HG03097 (cell line): ENCODE measurements around the gene HOXD11.

Experiments used
- ATAC-seq: cut with Tn5 transposase; IDR thresholded peaks from one replicate; pipeline ENCODE4 v1.9.1; 2021; ENCODE audit not compliant: unreplicated experiment, low FRiP score

HOXD11 gene

DNA sequence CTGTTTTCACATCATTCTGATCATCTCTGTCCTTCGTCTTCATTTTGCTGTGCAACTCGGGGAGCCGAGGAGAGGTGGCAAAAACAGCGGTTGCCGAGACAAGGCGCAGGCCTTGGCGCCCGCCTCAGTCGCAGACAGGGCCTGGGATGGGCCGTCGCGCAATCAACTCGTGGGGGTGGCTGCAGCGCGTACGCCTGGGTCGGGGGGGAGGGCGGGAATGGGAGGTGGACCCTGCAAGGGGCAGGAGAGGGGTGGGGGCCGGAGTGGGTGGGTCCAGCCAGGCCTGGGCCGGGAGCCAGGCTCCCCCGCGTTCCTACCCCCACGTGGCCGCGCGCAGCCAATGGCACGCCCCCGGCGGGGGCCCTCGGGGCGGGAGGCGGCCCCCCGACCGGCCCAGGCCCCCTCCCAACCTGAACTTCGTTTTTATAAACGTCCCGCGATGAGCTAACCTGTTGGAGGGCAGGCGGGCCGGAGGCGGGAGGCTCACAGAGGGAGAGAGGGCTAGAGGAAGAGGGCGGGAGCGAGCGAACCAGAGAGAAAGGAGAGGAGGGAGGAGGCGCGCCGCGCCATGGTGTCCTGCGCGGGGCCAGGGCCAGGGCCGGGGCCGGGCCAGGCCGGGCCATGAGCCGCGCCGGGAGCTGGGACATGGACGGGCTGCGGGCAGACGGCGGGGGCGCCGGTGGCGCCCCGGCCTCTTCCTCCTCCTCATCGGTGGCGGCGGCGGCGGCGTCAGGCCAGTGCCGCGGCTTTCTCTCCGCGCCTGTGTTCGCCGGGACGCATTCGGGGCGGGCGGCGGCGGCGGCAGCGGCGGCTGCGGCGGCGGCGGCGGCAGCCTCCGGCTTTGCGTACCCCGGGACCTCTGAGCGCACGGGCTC, 14.6 kb upstream of the HOXD11 start, which contains the start of gene HOXD13:
TSS of gene HOXD13 (plus strand) at position 452 of the 875 bp plus-strand sequence. CDS start at position 622, 170 bp downstream.
- no peak for ATAC-seq

DNA sequence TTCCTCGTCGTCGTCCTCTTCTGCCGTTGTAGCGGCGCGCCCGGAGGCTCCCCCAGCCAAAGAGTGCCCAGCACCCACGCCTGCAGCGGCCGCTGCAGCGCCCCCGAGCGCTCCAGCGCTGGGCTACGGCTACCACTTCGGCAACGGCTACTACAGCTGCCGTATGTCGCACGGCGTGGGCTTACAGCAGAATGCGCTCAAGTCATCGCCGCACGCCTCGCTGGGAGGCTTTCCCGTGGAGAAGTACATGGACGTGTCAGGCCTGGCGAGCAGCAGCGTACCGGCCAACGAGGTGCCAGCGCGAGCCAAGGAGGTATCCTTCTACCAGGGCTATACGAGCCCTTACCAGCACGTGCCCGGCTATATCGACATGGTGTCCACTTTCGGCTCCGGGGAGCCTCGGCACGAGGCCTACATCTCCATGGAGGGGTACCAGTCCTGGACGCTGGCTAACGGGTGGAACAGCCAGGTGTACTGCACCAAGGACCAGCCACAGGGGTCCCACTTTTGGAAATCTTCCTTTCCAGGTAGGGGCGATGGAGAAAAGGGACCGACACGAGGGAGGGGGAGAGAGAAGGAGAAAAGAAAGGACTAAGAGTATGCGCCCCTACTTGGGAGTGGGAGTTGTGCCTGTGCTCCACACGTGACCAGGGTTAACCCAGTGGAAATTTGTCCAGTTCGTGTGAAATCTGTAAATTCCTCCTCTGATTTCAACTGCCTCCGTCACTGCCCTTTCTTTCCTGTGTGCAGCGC, 13.8 kb upstream of the HOXD11 start:
- no peak for ATAC-seq

DNA sequence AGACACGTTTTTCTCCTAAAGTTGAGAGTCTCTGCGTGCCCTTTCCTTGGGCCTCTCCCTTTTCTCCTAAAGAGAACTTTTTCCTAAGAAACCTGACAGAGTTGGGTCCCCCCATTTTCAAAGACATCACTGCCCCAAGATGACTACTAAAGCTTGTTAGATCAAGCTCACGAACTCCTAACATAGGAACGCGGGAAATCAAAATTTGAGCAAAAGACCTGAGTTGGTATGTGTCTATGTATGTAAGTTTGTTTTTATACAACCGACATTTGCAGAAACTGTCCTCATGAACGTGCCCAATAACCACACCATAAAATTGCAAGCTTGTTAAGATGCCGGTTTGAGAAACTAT, 13.2 kb upstream of the HOXD11 start:
- no peak for ATAC-seq

DNA sequence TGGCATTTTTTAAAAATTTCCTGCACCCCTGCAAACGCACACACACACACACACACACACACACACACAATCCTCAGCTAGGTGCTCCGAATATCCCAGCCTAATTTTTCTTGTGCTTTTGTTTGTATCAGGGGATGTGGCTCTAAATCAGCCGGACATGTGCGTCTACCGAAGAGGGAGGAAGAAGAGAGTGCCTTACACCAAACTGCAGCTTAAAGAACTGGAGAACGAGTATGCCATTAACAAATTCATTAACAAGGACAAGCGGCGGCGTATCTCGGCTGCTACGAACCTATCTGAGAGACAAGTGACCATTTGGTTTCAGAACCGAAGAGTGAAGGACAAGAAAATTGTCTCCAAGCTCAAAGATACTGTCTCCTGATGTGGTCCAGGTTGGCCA, 12.7 kb upstream of the HOXD11 start:
- no peak for ATAC-seq

DNA sequence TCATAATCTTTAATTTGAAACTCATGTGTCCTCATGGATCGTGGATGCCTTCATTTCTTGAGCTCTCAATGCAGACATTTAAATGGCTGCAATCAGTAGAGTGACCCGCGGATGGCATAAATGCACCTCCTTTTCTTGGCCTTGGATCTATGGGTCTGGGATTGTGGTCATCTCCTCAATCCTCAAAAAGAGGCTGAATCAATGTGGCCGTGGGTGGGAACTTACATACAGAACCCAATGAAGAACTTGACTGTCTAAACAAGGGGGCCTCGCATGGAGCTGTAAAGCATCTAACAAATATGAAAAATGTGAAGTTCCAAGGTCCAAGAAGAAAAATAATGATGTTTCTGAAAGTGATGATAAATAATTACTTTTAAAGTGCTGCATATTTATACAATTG, 11.7 kb upstream of the HOXD11 start:
- no peak for ATAC-seq

DNA sequence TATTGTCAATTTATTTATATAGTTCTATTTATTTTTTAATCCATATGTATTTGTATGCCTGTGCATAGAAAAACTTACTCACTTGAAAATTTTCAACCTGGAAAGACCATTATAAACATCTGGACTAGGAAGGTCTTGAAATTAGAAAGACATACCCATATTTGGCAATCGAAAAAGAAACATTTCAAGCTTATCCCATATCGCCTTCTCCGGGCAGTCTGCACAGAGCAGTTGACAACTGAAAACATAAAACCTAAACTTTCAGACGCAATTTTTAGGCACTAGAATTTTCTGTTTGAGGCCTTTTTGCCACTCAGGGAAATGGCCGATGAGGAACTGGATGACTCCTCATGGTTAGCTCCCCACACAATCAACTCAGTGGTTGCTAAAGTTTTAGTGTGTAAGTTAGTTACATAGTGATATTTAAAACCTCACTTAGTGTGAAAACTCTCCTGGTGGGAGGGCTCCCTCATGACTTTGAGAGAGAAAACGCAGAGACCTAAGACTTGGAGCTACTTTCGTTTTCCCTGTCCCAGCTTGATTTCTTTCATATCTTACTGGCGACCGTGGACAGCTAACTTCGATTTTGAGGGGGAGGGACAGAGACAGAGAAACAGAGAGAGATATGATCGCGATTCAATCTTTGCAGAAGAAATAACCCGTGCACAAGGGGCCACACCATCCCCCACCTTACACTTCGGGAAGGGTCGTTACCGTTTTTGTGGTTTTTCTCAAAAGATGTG, 10.7 kb upstream of the HOXD11 start:
- ATAC-seq, result no peak

DNA sequence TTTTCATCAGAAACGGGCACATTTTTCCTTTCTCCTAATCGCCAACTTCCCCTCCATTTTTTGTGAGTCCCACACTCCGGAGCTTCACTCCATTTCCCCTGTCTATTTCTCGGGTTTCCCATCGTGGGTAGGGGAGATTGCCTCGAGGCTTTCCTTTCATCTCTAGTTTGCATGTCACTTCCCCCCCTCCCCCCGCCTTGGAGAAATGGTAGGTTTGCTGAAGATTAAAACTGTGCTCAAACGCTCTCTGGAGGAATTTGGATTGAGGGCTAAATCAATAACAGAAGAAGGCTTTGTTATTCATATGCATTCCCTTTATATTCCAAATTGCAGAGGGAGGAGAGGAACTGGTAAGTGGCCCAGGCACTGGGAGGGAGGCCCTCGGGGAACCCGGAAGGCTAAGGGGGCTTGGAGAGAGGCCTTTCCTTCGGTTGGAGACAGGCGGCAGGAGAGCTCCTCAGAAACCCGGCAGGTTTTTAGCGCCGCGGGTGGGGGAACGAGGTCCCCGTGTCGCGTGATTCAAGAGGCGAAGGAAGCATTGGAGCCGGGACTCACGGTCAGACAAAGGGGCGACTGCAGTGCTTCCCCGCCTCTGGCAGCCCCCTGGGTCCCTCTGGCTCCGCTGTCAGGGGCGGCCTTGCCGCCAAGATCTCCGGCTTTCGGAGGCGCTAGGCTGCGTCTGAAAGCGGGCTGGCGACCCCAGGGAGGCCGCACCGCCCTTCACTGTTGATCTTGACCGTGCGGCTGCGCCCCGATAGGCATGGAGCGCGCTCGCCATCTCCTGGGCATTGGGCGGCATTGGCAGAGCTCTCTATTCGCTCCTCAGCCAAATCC, 9.9 kb upstream of the HOXD11 start:
- ATAC-seq, result peak; percentile 61

DNA sequence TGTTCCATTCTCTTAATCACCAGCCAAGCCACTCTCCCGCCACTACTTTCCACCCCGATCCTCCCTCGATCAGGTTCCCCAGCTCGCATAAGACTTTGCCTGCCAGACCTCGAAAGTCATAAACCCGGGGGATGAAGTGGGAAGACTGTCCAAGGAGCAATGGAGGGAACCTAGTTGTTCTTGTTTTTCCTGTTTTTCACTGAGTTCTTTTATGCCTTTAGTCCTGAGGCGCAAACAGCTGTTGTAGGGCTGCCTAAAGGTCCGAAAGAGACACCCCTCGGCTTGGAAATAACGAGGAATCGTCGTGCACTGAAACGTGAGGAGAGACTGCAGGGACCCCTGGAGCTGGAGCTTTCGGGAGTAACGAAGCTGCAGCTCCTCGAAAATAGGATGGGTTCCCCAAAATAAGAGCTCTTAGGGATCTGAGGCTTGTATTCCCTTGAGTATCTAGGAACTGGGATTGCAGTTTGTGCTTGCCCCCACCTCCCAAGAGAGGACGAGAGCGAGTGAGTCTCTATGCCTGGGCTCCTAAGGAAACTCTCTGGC, 9.2 kb upstream of the HOXD11 start:
- no peak for ATAC-seq

DNA sequence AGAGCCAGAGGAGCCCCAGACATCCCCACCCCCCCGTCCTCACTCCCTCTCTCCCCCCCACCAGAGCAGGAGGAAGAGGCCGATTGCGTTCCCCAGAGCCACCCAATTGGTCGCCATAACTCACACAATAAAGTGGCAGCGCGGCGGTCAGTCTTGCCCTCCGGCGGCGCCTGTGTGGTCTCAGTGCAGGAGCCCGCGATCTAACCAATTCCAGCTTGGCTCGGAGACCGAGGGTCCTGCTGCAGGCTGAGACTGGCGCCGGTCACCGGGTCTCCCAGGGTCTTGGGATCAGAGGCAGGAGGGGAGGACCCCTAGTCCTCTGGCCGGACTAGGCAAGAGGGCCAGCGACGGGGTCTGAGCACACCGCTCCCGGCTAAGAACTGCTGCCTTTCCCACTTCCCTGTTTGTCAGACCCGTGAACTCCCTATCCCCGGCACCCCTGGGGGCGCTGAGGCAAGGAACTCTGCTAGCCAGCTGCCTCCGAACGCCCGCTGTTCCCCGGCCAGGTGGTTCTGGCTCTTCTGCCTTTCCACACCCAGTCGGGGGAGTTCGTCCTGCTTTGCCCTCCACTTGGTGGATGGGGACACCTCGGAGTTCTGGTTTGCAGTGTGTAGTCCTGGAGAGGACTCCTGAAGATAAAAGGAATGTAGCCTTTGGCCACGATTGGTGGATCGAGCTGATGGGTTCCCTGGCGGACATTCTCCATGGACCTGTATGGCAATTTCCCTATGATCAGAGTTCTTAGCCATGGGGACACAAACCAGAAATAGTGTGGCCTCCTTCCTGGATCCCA, 8.5 kb upstream of the HOXD11 start:
- no peak for ATAC-seq

DNA sequence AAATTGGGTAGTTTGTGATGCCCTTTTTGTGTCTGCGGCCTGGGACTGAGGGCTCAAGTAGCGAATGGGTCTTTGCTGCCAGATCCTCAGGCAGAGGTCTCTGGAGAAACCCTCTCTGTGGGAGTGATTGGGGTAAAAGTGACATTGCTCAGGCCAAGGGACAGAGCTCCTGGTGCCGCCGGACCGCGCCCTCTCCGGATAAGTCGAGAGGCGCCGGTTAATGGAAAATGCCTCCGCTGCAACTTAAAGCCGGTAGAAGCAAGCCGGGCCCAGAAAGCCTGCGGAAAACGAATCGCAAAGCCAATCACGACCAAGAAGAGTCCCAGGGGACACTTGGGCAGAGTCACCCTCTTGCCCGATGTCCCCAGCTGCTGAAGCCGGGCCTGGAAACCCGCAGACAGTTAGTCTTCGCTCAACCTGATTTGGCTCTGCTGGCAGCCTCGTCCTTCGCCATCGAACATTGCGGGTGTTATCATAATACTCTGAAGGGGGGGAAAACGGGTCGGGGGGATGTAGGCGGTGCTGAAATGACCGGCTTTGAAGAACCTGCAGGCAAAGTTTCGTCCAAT, 7.8 kb upstream of the HOXD11 start:
- ATAC-seq, result no peak

DNA sequence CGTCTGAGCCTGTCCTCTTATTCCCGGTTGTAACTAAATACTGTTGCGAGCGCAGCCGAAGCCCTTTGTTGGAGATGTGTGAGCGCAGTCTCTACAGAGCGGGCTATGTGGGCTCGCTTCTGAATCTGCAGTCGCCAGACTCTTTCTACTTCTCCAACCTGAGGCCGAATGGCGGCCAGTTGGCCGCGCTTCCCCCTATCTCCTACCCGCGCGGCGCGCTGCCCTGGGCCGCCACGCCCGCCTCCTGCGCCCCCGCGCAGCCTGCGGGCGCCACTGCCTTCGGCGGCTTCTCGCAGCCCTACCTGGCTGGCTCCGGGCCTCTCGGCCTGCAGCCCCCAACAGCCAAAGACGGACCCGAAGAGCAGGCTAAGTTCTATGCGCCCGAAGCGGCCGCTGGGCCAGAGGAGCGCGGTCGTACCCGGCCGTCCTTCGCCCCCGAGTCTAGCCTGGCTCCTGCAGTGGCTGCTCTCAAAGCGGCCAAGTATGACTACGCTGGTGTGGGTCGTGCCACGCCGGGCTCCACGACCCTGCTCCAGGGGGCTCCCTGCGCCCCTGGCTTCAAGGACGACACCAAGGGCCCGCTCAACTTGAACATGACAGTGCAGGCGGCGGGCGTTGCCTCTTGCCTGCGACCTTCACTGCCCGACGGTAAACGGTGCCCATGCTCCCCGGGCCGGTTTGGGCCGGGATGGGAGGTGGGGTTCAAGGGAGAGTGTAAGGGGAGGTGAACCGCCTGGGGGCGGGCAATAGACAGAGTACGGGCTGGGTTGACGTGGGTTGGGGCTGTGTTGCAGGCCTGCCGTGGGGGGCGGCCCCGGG, 7.1 kb upstream of the HOXD11 start, which contains the start of gene HOXD12:
TSS of gene HOXD12 (plus strand) at position 68 of the 819 bp plus-strand sequence. CDS start at position 75, 7 bp downstream.
- ATAC-seq, result no peak

DNA sequence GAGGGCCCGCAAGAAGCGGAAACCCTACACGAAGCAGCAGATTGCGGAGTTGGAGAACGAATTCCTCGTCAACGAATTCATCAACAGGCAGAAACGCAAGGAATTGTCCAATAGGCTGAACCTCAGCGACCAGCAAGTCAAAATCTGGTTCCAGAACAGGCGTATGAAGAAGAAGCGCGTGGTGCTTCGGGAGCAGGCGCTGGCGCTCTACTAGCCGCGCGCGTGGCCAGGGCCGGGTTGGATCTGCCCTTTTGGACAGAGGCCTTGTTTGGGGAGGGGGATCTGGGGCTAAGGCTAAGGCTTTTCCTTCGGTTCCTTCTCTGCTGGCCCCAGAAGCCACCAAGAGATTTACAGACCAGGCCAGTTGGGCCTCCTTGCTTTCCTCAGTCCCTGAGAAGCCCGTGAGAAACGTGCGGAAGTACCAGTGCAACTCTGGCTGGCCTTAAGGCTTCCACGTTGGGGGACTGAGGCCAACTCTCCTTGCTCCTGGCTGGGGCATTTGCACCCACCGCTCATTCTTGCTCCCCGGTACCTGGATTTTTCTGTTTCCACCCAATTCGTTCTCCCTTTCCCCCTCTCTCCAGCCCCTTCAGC, 6.4 kb upstream of the HOXD11 start:
- ATAC-seq, result no peak

DNA sequence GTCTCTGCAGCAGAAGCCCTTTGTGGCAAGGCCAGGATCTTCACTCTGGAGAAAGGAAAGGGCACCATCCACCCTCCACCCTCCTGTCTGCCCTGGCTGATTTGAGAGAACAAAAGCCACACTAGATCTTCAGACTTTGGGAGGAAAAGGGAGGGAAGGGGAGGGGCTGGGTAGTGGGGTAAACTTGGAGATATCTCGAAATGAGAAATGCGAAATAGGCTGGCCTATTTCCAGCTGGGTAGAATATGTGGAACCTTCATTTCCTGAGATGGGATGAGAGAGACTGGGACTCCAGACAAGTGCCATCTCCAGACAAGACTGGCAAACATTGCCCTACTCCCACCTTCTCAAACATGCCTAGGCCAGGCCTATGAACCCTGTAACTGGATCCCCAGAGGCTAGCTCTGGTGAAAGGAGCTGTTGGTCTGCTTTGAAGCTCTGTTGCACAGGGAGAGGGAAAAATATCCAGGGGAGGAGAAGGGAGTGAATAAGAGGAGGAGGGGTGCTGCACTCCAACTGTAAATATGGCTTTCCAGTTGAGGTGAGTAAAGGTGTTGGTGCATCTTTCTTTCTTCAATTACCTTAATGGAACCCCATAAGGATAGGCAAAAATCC, 5.8 kb upstream of the HOXD11 start:
- no peak for ATAC-seq

DNA sequence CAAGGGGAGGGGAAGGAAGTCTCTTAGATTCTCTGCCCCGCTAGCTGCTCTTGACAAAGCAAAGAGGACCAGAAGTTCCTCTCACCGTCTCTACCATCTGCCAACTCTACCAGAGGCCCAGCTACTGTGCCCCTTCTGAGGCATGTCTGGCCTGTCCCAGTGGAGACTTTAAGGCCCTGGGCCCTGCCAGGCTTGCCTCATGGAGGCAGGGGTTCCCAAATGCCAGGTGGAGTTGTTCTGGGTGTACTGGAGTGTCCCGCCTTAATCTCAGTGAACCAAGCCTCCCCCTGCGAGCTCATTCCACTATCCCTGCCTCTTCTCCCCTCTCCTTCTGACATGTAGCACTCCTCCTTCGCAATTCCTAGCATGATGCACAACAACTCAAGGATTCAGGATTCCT, 5.2 kb upstream of the HOXD11 start:
- no peak for ATAC-seq

DNA sequence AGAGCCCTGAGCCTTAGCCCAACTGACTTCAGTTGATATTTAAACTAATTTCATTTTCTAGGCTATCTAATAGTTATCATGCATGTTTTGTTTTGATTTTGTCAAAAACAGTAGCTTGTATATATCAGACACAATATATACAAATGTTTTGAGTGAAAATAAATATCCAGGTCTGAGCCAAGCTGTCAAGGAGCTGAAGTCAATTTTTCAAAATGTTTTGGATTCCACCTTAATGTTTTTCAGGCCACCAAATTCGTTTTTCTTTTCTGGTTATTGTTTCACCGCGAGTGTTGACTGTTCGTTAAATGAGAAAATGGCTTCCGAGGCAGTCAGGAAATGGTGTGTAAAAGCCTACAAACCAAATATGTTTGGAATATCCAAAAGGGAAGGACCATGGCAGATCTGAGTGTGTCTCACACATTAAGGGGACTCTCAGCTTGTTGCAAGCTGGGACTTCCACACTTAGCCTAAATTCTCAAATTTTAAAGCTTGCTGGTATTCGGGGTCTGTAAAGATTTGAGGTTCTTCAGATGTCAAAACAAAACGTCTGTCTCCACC, 4.7 kb upstream of the HOXD11 start:
- ATAC-seq, result no peak

DNA sequence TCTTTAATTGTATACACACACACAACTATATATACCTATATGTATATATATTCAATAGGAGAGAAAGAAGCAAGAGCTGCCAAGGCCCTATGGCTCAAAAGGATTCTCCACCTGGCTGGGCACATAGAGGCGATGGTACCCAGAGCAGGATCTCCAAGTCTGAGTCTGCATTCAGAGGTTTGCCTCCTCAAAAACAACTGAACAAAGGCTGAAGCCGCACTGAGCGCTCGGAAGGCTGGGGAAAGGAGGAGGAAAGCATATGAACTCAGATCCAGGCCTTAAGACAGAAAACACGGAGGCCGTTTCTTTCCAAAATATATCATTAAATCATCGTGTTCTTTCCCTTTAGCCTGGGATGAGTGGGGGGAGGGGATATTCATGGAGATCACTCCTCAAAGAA, 3.9 kb upstream of the HOXD11 start:
- no peak for ATAC-seq
